Tibial nerve (tissue), 4 donors: Measurements from ENCODE around the gene SNRNP40. TPM values are rescaled to one million over a fixed set of nuclear protein-coding genes. Genes with fewer than 3 reads are reported as not detected.

Experiments used
- DNase-seq, 2 donors: peaks; one replicate each; pipeline ENCODE4 v3.0.0-alpha.2; 2019; ENCODE audit warnings: low spot score in 2 of 2
- H3K27ac ChIP-seq, 4 donors: fragments of 200-600 bp; sonication (generic) in 3 of 4; one replicate each; pipeline ENCODE4 v1.5.1; 2017 to 2019; ENCODE audit warnings: mild to moderate bottlenecking in 1 of 4
- H3K27me3 ChIP-seq, 2 donors: fragments of 200-600 bp; sonication (generic) in 1 of 2; one replicate each; pipeline versions ENCODE4 v1.5.1 to v1.6.0; 2017 to 2019
- H3K36me3 ChIP-seq, 3 donors: fragments of 200-600 bp; sonication (generic); one replicate each; pipeline ENCODE4 v1.5.1; 2018 to 2019
- H3K4me1 ChIP-seq, 4 donors: fragments of 200-600 bp; sonication (generic) in 3 of 4; one replicate each; pipeline ENCODE4 v1.5.1; 2017 to 2019
- H3K4me3 ChIP-seq, 4 donors: fragments of 200-600 bp; sonication (generic) in 3 of 4; one replicate each; pipeline ENCODE4 v1.5.1; 2017 to 2019; ENCODE audit warnings: mild to moderate bottlenecking in 1 of 4, moderate library complexity in 1 of 4
- H3K9me3 ChIP-seq, 4 donors: fragments of 200-600 bp; sonication (generic) in 3 of 4; one replicate each; pipeline ENCODE4 v1.5.1; 2017 to 2019
- CTCF ChIP-seq, 5 experiments: fragments of 200-600 bp in 3 of 5; fragments of 450-650 bp in 2 of 5; sonication (generic) in 3 of 5; IDR thresholded peaks; one replicate each; pipeline ENCODE4 v1.5.1; 2016 to 2019; ENCODE audit warnings: antibody characterized with exemption in 5 of 5, mild to moderate bottlenecking in 3 of 5, moderate library complexity in 2 of 5
- EP300 ChIP-seq, 2 donors: sonication (generic); formaldehyde crosslinking; IDR thresholded peaks; one replicate each; pipeline ENCODE4 v1.6.1; 2017; ENCODE audit warnings: antibody characterized with exemption in 2 of 2, mild to moderate bottlenecking in 1 of 2
- POLR2A ChIP-seq, 2 donors: fragments of 450-650 bp; IDR thresholded peaks; one replicate each; pipeline ENCODE4 v1.6.1; 2017; ENCODE audit warnings: antibody characterized with exemption in 2 of 2, mild to moderate bottlenecking in 2 of 2, moderate library complexity in 2 of 2
- WGBS, 2 donors: methylation state at CpG; one replicate each; pipeline ENCODE4 v1.1.5; 2018; 5-methylcytosine and 5-hydroxymethylcytosine counted together
- total RNA-seq, 4 donors: library from RNA; depleted of rRNA; stranded (reverse); fragments of >200 nt; gene quantifications; one replicate each; pipeline ENCODE4 v1.1.0, GENCODE V29; 2016

Gene SNRNP40
- total RNA-seq, 4 donors from 2014 or later: 42.8 to 57.0 (median 48.4) TPM

- TF ChIP-seq CTCF (IDR thresholded peaks at IDR 0.05): no peak
- TF ChIP-seq EP300 (IDR thresholded peaks at IDR 0.05): no peak
- TF ChIP-seq POLR2A (IDR thresholded peaks at IDR 0.05): no peak
- no peaks in the 10 kb centered on the region for H3K36me3 ChIP-seq
- no peak overlapping the region for H3K4me3 ChIP-seq
- whole genome bisulfite sequencing, 2 donors: 55 to 59% methylated on average over 10 of the region's 10 CpGs
- H3K27me3 ChIP-seq: peaks cover 0 to 31% of the 10 kb centered on the region in 2 donors
- no peaks in the 10 kb centered on the region for H3K9me3 ChIP-seq
- H3K27ac ChIP-seq: no peak overlapping the region
- peaks cover 0 to 13% (median 4%) of the 10 kb centered on the region in 4 donors for H3K4me1 ChIP-seq
- no peak for DNase-seq
These were observed 52.9 kb downstream of the SNRNP40 start for GRCh38 chr1:31243501-31244286.

GRCh38 chr1:31241321-31241720, 55.3 kb downstream of the SNRNP40 start:
- Histone ChIP-seq H3K4me3 (no peak overlapping the region), H3K27ac (no peak overlapping the region), H3K27me3 (peaks cover 0 to 55% of the 10 kb centered on the region in 2 donors), H3K9me3 (no peaks in the 10 kb centered on the region), H3K4me1 (peaks cover 0 to 16% (median 4%) of the 10 kb centered on the region in 4 donors), H3K36me3 (no peaks in the 10 kb centered on the region)
- no peak for DNase-seq
- no peak for TF ChIP-seq POLR2A (IDR thresholded peaks at IDR 0.05)
- no peak for TF ChIP-seq CTCF (IDR thresholded peaks at IDR 0.05)
- TF ChIP-seq EP300 (IDR thresholded peaks at IDR 0.05): no peak
- 54 to 60% methylated on average over 8 of the region's 8 CpGs for WGBS, 2 donors

GRCh38 chr1:31239653-31240241, 56.8 kb downstream of the SNRNP40 start, which contains the start of gene NKAIN1:
TSS of gene NKAIN1 (minus strand) at chr1:31239887. CDS start at chr1:31239547, 340 bp downstream.
- WGBS, 2 donors: 1 to 3% methylated on average over 20 to 25 of the region's 57 CpGs
- DNase-seq: no peak
- peak within 1 kb of the TSS in 2 of 4 donors; percentile 12 to 35 for H3K4me3 ChIP-seq
- no peaks in the 10 kb centered on the region for H3K36me3 ChIP-seq
- H3K27ac ChIP-seq: no peak within 1 kb of the TSS
- H3K27me3 ChIP-seq: peaks cover 0 to 70% of the 10 kb centered on the region in 2 donors
- no peaks in the 10 kb centered on the region for H3K9me3 ChIP-seq
- peaks cover 0 to 16% (median 4%) of the 10 kb centered on the region in 4 donors for H3K4me1 ChIP-seq
- no peak for TF ChIP-seq EP300 (IDR thresholded peaks at IDR 0.05)
- no peak for TF ChIP-seq CTCF (IDR thresholded peaks at IDR 0.05)
- no peak for TF ChIP-seq POLR2A (IDR thresholded peaks at IDR 0.05)

GRCh38 chr1:31238986-31239613, 57.5 kb downstream of the SNRNP40 start:
- 2% methylated on average over 11 to 38 of the region's 56 CpGs for WGBS, 2 donors
- Histone ChIP-seq H3K9me3 (no peaks in the 10 kb centered on the region), H3K4me3 (peak overlapping the region in 1 of 4 donors; percentile 35), H3K4me1 (peaks cover 0 to 16% (median 4%) of the 10 kb centered on the region in 4 donors), H3K27me3 (peaks cover 0 to 74% of the 10 kb centered on the region in 2 donors), H3K36me3 (no peaks in the 10 kb centered on the region), H3K27ac (no peak overlapping the region)
- DNase-seq: no peak
- TF ChIP-seq CTCF (IDR thresholded peaks at IDR 0.05): no peak
- TF ChIP-seq EP300 (IDR thresholded peaks at IDR 0.05): no peak
- TF ChIP-seq POLR2A (IDR thresholded peaks at IDR 0.05): no peak
